Endometrium (tissue), 2 donors: ENCODE measurements around the gene LRRC2.

Source experiments
- FAIRE-seq: peaks from 2 replicates; lab custom pipeline; 2012; peaks lifted over from hg19 to GRCh38; lab: Jason Lieb, UNC
- donor health status: control.
- donor health status: control.

The LRRC2 gene

GRCh38 chr3:46477756-46478155 is 88.3 kb downstream of the LRRC2 start:
- FAIRE-seq: no peak

- FAIRE-seq: no peak
These were observed 89.0 kb downstream of the LRRC2 start for GRCh38 chr3:46477145-46477544.

- FAIRE-seq: no peak
These were observed 93.4 kb downstream of the LRRC2 start for GRCh38 chr3:46472736-46473135.

GRCh38 chr3:46471371-46471914 is 94.7 kb downstream of the LRRC2 start:
- FAIRE-seq: no peak

- no peak for FAIRE-seq
These were observed 95.3 kb downstream of the LRRC2 start for GRCh38 chr3:46470831-46471230.

GRCh38 chr3:46469680-46470357 is 96.3 kb downstream of the LRRC2 start:
- FAIRE-seq: no peak

- FAIRE-seq: no peak
These were observed 97.1 kb downstream of the LRRC2 start for GRCh38 chr3:46468753-46469600.

GRCh38 chr3:46467562-46467961 is 98.5 kb downstream of the LRRC2 start:
- no peak for FAIRE-seq

GRCh38 chr3:46466871-46467403 is 99.2 kb downstream of the LRRC2 start:
- FAIRE-seq: no peak

- no peak for FAIRE-seq
These were observed 99.8 kb downstream of the LRRC2 start for GRCh38 chr3:46466273-46466672.
